Stimulated activated naive CD8-positive, alpha-beta T cell treated with anti-CD3 and anti-CD28 coated beads, Interleukin-15, Interleukin-2, amounts not matched to agents 100 ng/mL and 50 ng/mL, for 24 hours (primary cell): ENCODE data around the gene USP17L11.
"Not testable (repeated sequence)": the region's sequence is repeated elsewhere in the genome, so short reads cannot be mapped to it uniquely, and the experiment has no call there.

ENCODE experiments used
- H3K27ac Mint-ChIP-seq: one replicate; pipeline ENCODE4 v1.8.0; 2021; ENCODE audit warnings: mild to moderate bottlenecking, mixed read lengths
- H3K27me3 Mint-ChIP-seq: one replicate; pipeline ENCODE4 v1.8.0; 2021; ENCODE audit warnings: mixed read lengths
- H3K36me3 Mint-ChIP-seq: one replicate; pipeline ENCODE4 v1.8.0; 2021; ENCODE audit warnings: low read depth, mixed read lengths
- H3K4me1 Mint-ChIP-seq: one replicate; pipeline ENCODE4 v1.8.0; 2021; ENCODE audit warnings: low read depth, mixed read lengths
- H3K4me3 Mint-ChIP-seq: one replicate; pipeline ENCODE4 v1.8.0; 2021; ENCODE audit warnings: mild to moderate bottlenecking, mixed read lengths
- H3K9me3 Mint-ChIP-seq: one replicate; pipeline ENCODE4 v1.8.0; 2021; ENCODE audit warnings: mixed read lengths

The USP17L11 gene

DNA sequence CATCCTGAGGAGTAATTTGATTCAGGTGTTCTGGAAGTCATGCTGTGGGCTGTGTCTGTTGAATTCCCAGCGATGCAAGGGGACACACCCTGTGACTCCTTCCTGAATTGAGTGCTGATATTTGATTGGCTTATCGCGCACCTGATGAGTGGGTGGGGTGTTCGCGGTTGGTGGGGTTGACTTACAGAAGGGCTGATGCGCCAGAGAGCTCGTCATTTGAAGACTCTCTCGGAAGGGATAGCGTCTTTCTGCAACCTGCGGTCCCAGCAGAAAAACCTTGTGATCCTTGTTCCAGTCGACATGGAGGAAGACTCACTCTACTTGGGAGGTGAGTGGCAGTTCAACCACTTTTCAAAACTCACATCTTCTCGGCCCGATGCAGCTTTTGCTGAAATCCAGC is 47.4 kb downstream of the USP17L11 start, which contains the start of gene USP17L21:
USP17L21 (plus strand) TSS at position 301 of the 400 bp plus-strand sequence; CDS start at position 301, 0 bp downstream.
- not testable (repeated sequence) for H3K4me1 Mint-ChIP-seq, H3K36me3 Mint-ChIP-seq, H3K27ac Mint-ChIP-seq, H3K27me3 Mint-ChIP-seq, H3K9me3 Mint-ChIP-seq, H3K4me3 Mint-ChIP-seq
